Gastroesophageal sphincter (tissue), 3 donors: ENCODE measurements around the gene EHBP1L1.

Source experiments
- EP300 ChIP-seq: sonication (generic); formaldehyde crosslinking; IDR thresholded peaks from one replicate; pipeline ENCODE4 v1.6.1; 2017; ENCODE audit warnings: antibody characterized with exemption, mild to moderate bottlenecking
- POLR2A ChIP-seq, 2 donors: fragments of 450-650 bp; IDR thresholded peaks; one replicate each; pipeline ENCODE4 v1.6.1; 2017; ENCODE audit warnings: antibody characterized with exemption in 2 of 2, mild to moderate bottlenecking in 2 of 2, moderate library complexity in 1 of 2
- TF ChIP-seq, protein P1 (sequence below), 4 experiments: fragments of 200-600 bp in 2 of 4; fragments of 450-650 bp in 2 of 4; sonication (generic) in 1 of 4; IDR thresholded peaks; one replicate each; pipeline ENCODE4 v1.5.1; 2017 to 2019; ENCODE audit warnings: antibody characterized with exemption in 4 of 4, mild to moderate bottlenecking in 2 of 4, moderate library complexity in 2 of 4

DNA sequence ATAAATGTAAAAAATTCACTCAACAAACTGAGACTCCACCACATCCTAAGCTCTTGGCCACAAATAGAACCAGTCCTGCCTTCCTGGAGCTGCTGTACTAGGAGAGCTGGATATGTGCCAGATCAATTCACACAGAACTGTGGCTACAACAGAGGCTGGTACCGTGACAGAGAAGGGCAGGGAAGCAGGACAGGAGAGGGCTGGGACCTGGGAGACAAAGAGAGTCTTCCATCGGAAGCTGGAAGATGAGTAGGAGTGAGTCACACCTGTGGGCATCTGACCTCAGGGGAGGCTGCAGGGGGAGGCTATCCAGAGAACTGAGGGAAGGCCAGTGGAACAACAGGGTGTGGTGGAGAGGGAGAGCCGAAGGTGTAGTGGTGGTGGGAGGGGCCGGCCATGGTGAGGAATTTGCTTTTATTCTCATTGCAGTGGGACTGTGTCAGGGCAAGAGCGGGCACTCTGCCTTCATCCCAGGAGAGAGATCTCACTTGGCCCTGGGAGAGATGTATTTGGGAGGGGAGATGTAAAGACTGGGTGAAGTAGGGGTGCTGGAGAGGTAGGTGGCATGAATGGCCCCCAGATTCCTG, 15.8 kb upstream of the EHBP1L1 start:
- TF ChIP-seq, protein P1, sequence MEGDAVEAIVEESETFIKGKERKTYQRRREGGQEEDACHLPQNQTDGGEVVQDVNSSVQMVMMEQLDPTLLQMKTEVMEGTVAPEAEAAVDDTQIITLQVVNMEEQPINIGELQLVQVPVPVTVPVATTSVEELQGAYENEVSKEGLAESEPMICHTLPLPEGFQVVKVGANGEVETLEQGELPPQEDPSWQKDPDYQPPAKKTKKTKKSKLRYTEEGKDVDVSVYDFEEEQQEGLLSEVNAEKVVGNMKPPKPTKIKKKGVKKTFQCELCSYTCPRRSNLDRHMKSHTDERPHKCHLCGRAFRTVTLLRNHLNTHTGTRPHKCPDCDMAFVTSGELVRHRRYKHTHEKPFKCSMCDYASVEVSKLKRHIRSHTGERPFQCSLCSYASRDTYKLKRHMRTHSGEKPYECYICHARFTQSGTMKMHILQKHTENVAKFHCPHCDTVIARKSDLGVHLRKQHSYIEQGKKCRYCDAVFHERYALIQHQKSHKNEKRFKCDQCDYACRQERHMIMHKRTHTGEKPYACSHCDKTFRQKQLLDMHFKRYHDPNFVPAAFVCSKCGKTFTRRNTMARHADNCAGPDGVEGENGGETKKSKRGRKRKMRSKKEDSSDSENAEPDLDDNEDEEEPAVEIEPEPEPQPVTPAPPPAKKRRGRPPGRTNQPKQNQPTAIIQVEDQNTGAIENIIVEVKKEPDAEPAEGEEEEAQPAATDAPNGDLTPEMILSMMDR (IDR thresholded peaks at IDR 0.05) = no peak
- no peak for TF ChIP-seq POLR2A (IDR thresholded peaks at IDR 0.05)
- TF ChIP-seq EP300 = no peak
